Osteoblast (primary cell): ENCODE data around the gene ALOXE3. TPM values are rescaled to one million over a fixed set of nuclear protein-coding genes. Genes with fewer than 3 reads are reported as not detected.

Source experiments
- DNase-seq: peaks from one replicate; pipeline ENCODE4 v3.0.0; 2011; ENCODE audit warnings: low spot score, mixed read lengths; ENCODE audit not compliant: insufficient read length; ENCODE audit errors: missing footprints
- H2AFZ ChIP-seq: 2 replicates; pipeline ENCODE4 v1.6.0; 2011; ENCODE audit warnings: mild to moderate bottlenecking, low read length
- H3K27ac ChIP-seq: 2 replicates; pipeline ENCODE4 v1.5.1; 2011; ENCODE audit warnings: mild to moderate bottlenecking, low read depth, low read length, moderate library complexity
- H3K27me3 ChIP-seq: 2 replicates; pipeline ENCODE4 v1.6.0; 2012; ENCODE audit warnings: mild to moderate bottlenecking, control low read depth, inconsistent platforms, low read length, moderate library complexity; ENCODE audit not compliant: insufficient read depth
- H3K36me3 ChIP-seq: 2 replicates; pipeline ENCODE4 v1.5.1; 2011; ENCODE audit warnings: mild to moderate bottlenecking, low read length, control low read depth, moderate library complexity; ENCODE audit not compliant: insufficient read depth
- H3K4me1 ChIP-seq: 2 replicates; pipeline ENCODE4 v1.5.1; 2011; ENCODE audit warnings: mild to moderate bottlenecking, low read length, control low read depth, moderate library complexity; ENCODE audit not compliant: insufficient read depth
- H3K4me2 ChIP-seq: 2 replicates; pipeline ENCODE4 v1.6.0; 2011; ENCODE audit warnings: mild to moderate bottlenecking, low read length; ENCODE audit not compliant: insufficient read depth
- H3K4me3 ChIP-seq: fragments of 200-600 bp; sonication (generic); 3 replicates; pipeline ENCODE4 v1.5.1; 2012; ENCODE audit warnings: mild to moderate bottlenecking, low read length, inconsistent platforms; ENCODE audit not compliant: insufficient read depth
- H3K79me2 ChIP-seq: 2 replicates; pipeline ENCODE4 v1.6.0; 2012; ENCODE audit warnings: mild to moderate bottlenecking, low read length, control low read depth, inconsistent platforms; ENCODE audit not compliant: insufficient read depth
- H3K9me3 ChIP-seq: 2 replicates; pipeline ENCODE4 v1.5.1; 2011; ENCODE audit warnings: low read depth, low read length, control low read depth
- H4K20me1 ChIP-seq: 2 replicates; pipeline ENCODE4 v1.6.0; 2012; ENCODE audit warnings: mild to moderate bottlenecking, low read length, control low read depth; ENCODE audit not compliant: insufficient read depth
- CTCF ChIP-seq: IDR thresholded peaks from 2 replicates; pipeline ENCODE4 v1.5.1; 2011; ENCODE audit warnings: mild to moderate bottlenecking, low read depth, low read length, moderate library complexity; ENCODE audit errors: extremely low read depth
- total RNA-seq: library from RNA; depleted of rRNA; stranded (reverse); fragments of >200 nt; gene quantifications from 2 replicates; pipeline ENCODE4 v1.2.3, GENCODE V29; 2012

Gene ALOXE3
- total RNA-seq, 1 donor, result not detected

- DNase-seq, result peak; percentile 61
- H3K27ac ChIP-seq, result no peak overlapping the region
- H4K20me1 ChIP-seq, result no peaks in the 10 kb centered on the region
- no peaks in the 10 kb centered on the region for H3K9me3 ChIP-seq
- no peaks in the 10 kb centered on the region for H3K36me3 ChIP-seq
- TF ChIP-seq CTCF, result no peak
- H3K27me3 ChIP-seq, result peaks cover 78% of the 10 kb centered on the region
- no peak overlapping the region for H3K4me3 ChIP-seq
- H2AFZ ChIP-seq, result no peak overlapping the region
- peaks cover 1% of the 10 kb centered on the region for H3K4me1 ChIP-seq
- H3K4me2 ChIP-seq, result no peak overlapping the region
- H3K79me2 ChIP-seq, result no peaks in the 10 kb centered on the region
These were observed 43.2 kb downstream of the ALOXE3 start for GRCh38 chr17:8075081-8075480.

DNA sequence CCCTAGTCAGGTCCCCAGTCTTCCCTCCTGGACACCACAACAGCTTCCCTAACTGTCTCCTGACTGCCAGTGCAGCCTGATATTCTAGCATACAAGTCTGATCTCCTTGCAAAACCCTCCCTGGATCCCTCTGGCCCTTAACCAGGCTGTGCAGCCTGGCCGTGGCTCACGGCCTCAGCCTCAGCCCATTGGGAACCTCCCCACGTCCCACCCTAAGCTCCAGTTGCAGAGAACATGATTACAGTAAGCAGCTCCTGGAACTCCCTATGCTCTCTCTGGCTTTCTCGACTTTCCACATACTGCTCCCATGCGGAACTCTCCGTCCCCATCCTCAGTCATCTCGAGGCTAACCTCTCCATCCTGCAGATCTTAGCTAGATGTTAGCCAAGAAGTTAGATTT lies 43.8 kb downstream of the ALOXE3 start:
- Histone ChIP-seq H3K4me1 (no peaks in the 10 kb centered on the region), H3K4me2 (no peak overlapping the region), H3K9me3 (no peaks in the 10 kb centered on the region), H3K27me3 (peaks cover 77% of the 10 kb centered on the region), H3K27ac (no peak overlapping the region), H3K4me3 (no peak overlapping the region), H3K79me2 (no peaks in the 10 kb centered on the region), H2AFZ (no peak overlapping the region), H3K36me3 (no peaks in the 10 kb centered on the region), H4K20me1 (no peaks in the 10 kb centered on the region)
- no peak for TF ChIP-seq CTCF
- DNase-seq, result peak; percentile 82

DNA sequence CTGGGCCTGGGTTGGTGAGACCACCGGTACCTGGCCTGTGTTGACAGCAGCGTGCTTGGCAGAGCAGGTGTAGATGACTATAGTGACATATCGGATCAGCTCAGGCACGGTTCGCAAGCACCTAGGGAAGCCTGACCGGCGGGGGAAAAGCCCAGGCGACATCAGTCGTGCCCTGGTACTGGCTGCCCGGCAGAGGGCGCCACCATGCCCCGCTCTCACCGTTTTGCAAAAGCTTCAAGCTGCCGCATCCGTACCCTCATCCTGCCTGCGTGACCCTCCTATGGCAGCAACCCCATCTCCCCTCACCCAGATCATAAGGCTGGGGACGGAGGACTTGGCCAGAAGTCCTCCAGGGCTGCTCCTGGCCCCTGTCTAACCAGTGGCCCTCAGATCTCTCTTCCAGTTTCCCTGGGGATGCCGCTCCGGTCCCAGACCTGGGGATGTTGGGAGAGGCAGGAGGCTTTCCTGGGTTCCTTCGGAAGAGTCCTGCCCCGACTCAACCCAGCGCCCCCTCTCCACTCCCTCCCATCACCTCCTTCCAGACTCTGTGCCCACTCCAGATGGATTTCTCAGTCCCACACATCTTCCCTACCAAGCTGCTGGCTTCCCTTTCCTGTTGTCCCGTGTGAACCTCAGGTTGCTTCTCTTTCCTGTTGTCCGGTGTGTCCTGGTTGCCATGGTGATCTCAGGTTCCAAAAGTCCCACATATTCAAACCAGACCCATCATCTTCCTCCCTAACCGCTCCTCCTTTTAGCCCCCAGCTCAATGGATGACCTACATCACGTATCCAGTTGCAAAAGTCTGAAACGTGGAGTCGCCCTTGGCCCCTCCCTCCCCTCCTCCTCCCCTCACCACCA lies 44.5 kb downstream of the ALOXE3 start:
- H2AFZ ChIP-seq, result no peak overlapping the region
- TF ChIP-seq CTCF, result peak; percentile 88
- H3K4me2 ChIP-seq, result peak overlapping the region; percentile 45
- H3K27me3 ChIP-seq, result peaks cover 75% of the 10 kb centered on the region
- peak; percentile 97 for DNase-seq
- H3K27ac ChIP-seq, result no peak overlapping the region
- no peaks in the 10 kb centered on the region for H3K36me3 ChIP-seq
- H3K79me2 ChIP-seq, result no peaks in the 10 kb centered on the region
- no peaks in the 10 kb centered on the region for H3K9me3 ChIP-seq
- no peaks in the 10 kb centered on the region for H3K4me1 ChIP-seq
- no peak overlapping the region for H3K4me3 ChIP-seq
- no peaks in the 10 kb centered on the region for H4K20me1 ChIP-seq

DNA sequence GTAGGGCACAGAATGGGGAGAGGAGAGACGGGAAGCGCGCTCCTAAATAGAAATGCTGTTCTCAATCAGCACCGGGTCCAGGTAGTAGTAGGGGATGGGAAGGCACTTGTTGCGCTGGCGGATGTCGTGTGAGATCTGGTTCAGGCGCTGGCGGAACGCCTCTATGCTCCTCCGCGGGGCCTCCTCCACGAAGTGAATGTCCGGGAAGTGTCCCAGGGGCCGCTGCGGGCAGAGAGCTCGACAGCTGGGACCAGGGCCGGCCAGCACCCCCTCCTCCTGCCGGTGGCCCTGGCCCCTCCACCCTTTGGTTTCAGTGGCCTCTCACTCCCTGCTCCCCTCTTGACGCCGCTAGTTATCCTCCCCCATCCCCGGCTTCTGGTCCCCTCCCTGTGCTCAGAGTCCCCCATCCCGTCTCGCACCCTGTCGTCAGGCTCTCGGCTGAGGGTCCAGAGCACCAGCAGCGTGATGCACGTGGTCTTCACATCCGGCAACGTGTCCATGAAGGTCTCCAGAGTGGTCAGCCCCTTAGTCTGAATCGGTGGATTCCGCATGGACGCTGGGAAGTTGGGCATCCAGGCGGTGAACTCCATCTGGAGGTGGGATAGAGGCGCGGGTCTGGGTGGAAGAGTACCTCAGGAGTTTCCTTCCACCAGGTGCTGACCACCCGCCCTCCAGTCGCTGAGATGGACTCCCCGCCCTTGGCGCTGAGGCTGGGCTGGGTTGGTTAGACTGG lies 45.4 kb downstream of the ALOXE3 start:
- peak; percentile 80 for DNase-seq
- Histone ChIP-seq H3K27ac (no peak overlapping the region), H3K4me1 (no peaks in the 10 kb centered on the region), H3K4me2 (no peak overlapping the region), H4K20me1 (no peaks in the 10 kb centered on the region), H3K4me3 (no peak overlapping the region), H3K27me3 (peaks cover 80% of the 10 kb centered on the region), H3K79me2 (no peaks in the 10 kb centered on the region), H3K9me3 (no peaks in the 10 kb centered on the region), H3K36me3 (no peaks in the 10 kb centered on the region), H2AFZ (no peak overlapping the region)
- no peak for TF ChIP-seq CTCF
